Astrocyte (in vitro differentiated cells and primary cell): Measurements from ENCODE around the gene ATP6V0B.

Experiments used
- EZH2 ChIP-seq: IDR thresholded peaks from 2 replicates; pipeline ENCODE4 v1.6.1; 2012; ENCODE audit warnings: mild to moderate bottlenecking, low read length, inconsistent platforms; ENCODE audit not compliant: insufficient read depth
- TF ChIP-seq, protein P1 (sequence below): IDR thresholded peaks from 2 replicates; pipeline ENCODE4 v1.5.1; 2011; ENCODE audit warnings: low read depth, mild to moderate bottlenecking, inconsistent platforms, low read length, moderate library complexity; ENCODE audit not compliant: insufficient read depth

DNA sequence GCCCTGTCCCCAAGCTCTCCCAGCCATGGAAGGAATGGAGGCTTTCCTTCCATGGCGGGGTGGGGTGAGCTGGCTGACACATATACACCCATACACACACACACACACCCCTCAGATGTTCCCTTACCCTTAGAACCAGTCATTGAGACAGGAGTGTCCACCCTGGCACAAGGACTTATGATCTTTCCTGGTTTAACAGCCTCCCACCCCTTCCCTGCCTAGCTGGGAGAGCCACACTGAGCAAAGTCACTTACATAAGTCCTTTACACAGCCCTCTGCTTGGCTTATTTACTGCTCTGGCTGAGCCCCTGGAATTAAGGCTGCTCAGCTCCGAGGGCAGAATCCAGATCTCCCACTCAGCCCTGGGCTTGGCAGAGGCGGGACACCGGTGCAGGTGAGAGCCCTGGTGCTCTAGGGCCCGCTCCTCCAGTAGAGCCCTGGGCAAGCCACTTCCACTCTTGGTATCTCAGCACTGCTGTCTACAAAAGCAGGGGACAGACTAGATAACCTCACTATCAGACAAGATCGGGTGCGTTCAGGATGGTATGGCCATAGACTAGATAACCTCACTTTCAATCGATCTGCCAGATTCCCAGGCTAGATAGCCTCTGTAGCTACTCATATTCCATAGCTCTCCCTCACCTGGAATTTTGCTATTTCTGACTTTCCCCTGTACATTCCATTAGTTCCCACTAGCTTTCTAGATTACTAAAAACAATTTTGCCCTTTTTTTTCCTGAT is 39.8 kb downstream of the ATP6V0B start:
- TF ChIP-seq, protein P1, sequence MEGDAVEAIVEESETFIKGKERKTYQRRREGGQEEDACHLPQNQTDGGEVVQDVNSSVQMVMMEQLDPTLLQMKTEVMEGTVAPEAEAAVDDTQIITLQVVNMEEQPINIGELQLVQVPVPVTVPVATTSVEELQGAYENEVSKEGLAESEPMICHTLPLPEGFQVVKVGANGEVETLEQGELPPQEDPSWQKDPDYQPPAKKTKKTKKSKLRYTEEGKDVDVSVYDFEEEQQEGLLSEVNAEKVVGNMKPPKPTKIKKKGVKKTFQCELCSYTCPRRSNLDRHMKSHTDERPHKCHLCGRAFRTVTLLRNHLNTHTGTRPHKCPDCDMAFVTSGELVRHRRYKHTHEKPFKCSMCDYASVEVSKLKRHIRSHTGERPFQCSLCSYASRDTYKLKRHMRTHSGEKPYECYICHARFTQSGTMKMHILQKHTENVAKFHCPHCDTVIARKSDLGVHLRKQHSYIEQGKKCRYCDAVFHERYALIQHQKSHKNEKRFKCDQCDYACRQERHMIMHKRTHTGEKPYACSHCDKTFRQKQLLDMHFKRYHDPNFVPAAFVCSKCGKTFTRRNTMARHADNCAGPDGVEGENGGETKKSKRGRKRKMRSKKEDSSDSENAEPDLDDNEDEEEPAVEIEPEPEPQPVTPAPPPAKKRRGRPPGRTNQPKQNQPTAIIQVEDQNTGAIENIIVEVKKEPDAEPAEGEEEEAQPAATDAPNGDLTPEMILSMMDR: no peak
- TF ChIP-seq EZH2: no peak
